GM23338 (cell line): Measurements from ENCODE around the gene RFX8. TPM values are rescaled to one million over a fixed set of nuclear protein-coding genes. Genes with fewer than 3 reads are reported as not detected.
"Not testable (repeated sequence)": the region's sequence is repeated elsewhere in the genome, so short reads cannot be mapped to it uniquely, and the experiment has no call there.

Experiments
- ATAC-seq: fragments of 200-7000 bp; cut with Tn5 transposase; 3 replicates; pipeline ENCODE4 v1.9.1; 2020
- DNase-seq: peaks from one replicate; pipeline ENCODE4 v3.0.0-alpha.2; 2015; ENCODE audit warnings: low spot score
- H2AFZ ChIP-seq: fragments of 200-600 bp; sonication (generic); 2 replicates; pipeline ENCODE4 v1.8.0; 2016; ENCODE audit warnings: antibody characterized with exemption, mild to moderate bottlenecking, moderate library complexity
- H3F3A ChIP-seq: fragments of 200-600 bp; sonication (generic); replicated peaks from 2 replicates; pipeline ENCODE4 v1.8.0; 2017; ENCODE audit warnings: antibody characterized with exemption, mixed run types, low read depth
- H3K27ac ChIP-seq: fragments of 200-600 bp; sonication (generic); 2 replicates; pipeline ENCODE4 v1.6.1; 2016; ENCODE audit warnings: low read depth
- H3K27me3 ChIP-seq: fragments of 200-600 bp; sonication (generic); 2 replicates; pipeline ENCODE4 v1.8.0; 2016; ENCODE audit warnings: mild to moderate bottlenecking, mixed run types, moderate library complexity; ENCODE audit not compliant: insufficient read depth
- H3K36me3 ChIP-seq: fragments of 200-600 bp; sonication (generic); 2 replicates; pipeline ENCODE4 v1.8.0; 2016; ENCODE audit warnings: mild to moderate bottlenecking; ENCODE audit not compliant: insufficient read depth
- H3K4me1 ChIP-seq: fragments of 200-600 bp; sonication (generic); 2 replicates; pipeline ENCODE4 v1.8.0; 2016; ENCODE audit warnings: mild to moderate bottlenecking, moderate library complexity; ENCODE audit not compliant: insufficient read depth
- H3K4me2 ChIP-seq: fragments of 200-600 bp; sonication (generic); 2 replicates; pipeline ENCODE4 v1.7.1; 2017; ENCODE audit warnings: mixed run types
- H3K4me3 ChIP-seq: fragments of 200-600 bp; sonication (generic); 2 replicates; pipeline ENCODE4 v1.6.1; 2016; ENCODE audit warnings: mixed run types
- H3K79me2 ChIP-seq: fragments of 200-600 bp; sonication (generic); replicated peaks from 2 replicates; pipeline ENCODE4 v1.8.0; 2017; ENCODE audit warnings: mild to moderate bottlenecking; ENCODE audit not compliant: insufficient read depth
- H3K9me2 ChIP-seq: fragments of 200-600 bp; sonication (generic); 2 replicates; pipeline ENCODE4 v1.8.0; 2017; ENCODE audit not compliant: insufficient read depth
- H4K20me1 ChIP-seq: fragments of 200-600 bp; sonication (generic); replicated peaks from 2 replicates; pipeline ENCODE4 v1.8.0; 2017; ENCODE audit warnings: mild to moderate bottlenecking; ENCODE audit not compliant: insufficient read depth
- H3K27ac Mint-ChIP-seq: 2 replicates; pipeline ENCODE4 v1.8.0; 2020; ENCODE audit warnings: inconsistent platforms, mild to moderate bottlenecking, moderate library complexity, mixed read lengths
- H3K27me3 Mint-ChIP-seq: 3 replicates; pipeline ENCODE4 v1.8.0; 2022; ENCODE audit warnings: low read depth, mild to moderate bottlenecking, moderate library complexity, mixed read lengths, inconsistent platforms; ENCODE audit not compliant: insufficient read depth, poor library complexity
- H3K36me3 Mint-ChIP-seq: 3 replicates; pipeline ENCODE4 v1.8.0; 2021; ENCODE audit warnings: low read depth, mild to moderate bottlenecking, inconsistent platforms, moderate library complexity, mixed read lengths
- H3K4me1 Mint-ChIP-seq: 3 replicates; pipeline ENCODE4 v1.8.0; 2020; ENCODE audit warnings: mild to moderate bottlenecking, inconsistent platforms, mixed read lengths
- H3K4me3 Mint-ChIP-seq: 3 replicates; pipeline ENCODE4 v1.8.0; 2021; ENCODE audit warnings: moderate library complexity, mild to moderate bottlenecking, inconsistent platforms, mixed read lengths
- H3K9me3 Mint-ChIP-seq: 3 replicates; pipeline ENCODE4 v1.8.0; 2020; ENCODE audit warnings: moderate library complexity, mild to moderate bottlenecking, inconsistent platforms, mixed read lengths
- CREB1 ChIP-seq: fragments of 250-450 bp; sonication (Bioruptor Pico); IDR thresholded peaks from 2 replicates; pipeline ENCODE4 v1.5.0; 2020; ENCODE audit warnings: low read depth, mild to moderate bottlenecking, moderate library complexity
- EZH2 ChIP-seq: fragments of 200-600 bp; sonication (generic); IDR thresholded peaks from one replicate; pipeline ENCODE4 v1.8.0; 2017; ENCODE audit warnings: antibody characterized with exemption, mild to moderate bottlenecking, low read depth; ENCODE audit not compliant: unreplicated experiment
- EZH2phosphoT487 ChIP-seq: fragments of 200-600 bp; sonication (generic); IDR thresholded peaks from one replicate; pipeline ENCODE4 v1.8.1; 2018; ENCODE audit warnings: antibody characterized with exemption; ENCODE audit not compliant: unreplicated experiment
- JUNB ChIP-seq: IDR thresholded peaks from one replicate; pipeline ENCODE4 v1.6.1; 2016; ENCODE audit warnings: antibody characterized with exemption; ENCODE audit not compliant: unreplicated experiment
- NANOG ChIP-seq: IDR thresholded peaks from 2 replicates; pipeline ENCODE4 v1.6.1; 2016; ENCODE audit warnings: antibody characterized with exemption, borderline replicate concordance
- REST ChIP-seq: IDR thresholded peaks from one replicate; pipeline ENCODE4 v1.6.1; 2018; ENCODE audit warnings: antibody characterized with exemption; ENCODE audit not compliant: unreplicated experiment
- STAT1 ChIP-seq: IDR thresholded peaks from one replicate; pipeline ENCODE4 v1.6.1; 2016; ENCODE audit warnings: antibody characterized with exemption; ENCODE audit not compliant: unreplicated experiment
- ZNF331 ChIP-seq: fragments of 250-450 bp; sonication (Bioruptor Pico); IDR thresholded peaks from 2 replicates; pipeline ENCODE4 v1.5.0; 2020; ENCODE audit warnings: low read depth, mild to moderate bottlenecking, moderate library complexity
- polyA plus RNA-seq: library from polyadenylated mRNA; unstranded; fragments of >200 nt; fragmentation: Nextera tagmentation; extraction: Ambion mirVana; gene quantifications from 2 replicates; pipeline ENCODE4 v1.2.1, GENCODE V29; 2016
- total RNA-seq: library from RNA; depleted of rRNA; stranded (reverse); fragments of >200 nt; shearing (Covaris generic); gene quantifications from 2 replicates; pipeline ENCODE4 v1.2.3, GENCODE V29; 2014
- TF ChIP-seq, protein P1 (sequence below), 2 experiments: fragments of 200-600 bp in 1 of 2; sonication (generic) in 1 of 2; conservative IDR thresholded peaks; 2 replicates each; pipeline versions ENCODE4 v1.5.1 to v1.6.1; 2016 to 2017; ENCODE audit warnings: antibody characterized with exemption in 2 of 2, low read depth in 2 of 2, mild to moderate bottlenecking in 2 of 2, moderate library complexity in 1 of 2
- TF ChIP-seq, protein P2 (sequence below): IDR thresholded peaks from 2 replicates; pipeline ENCODE4 v1.6.1; 2016; ENCODE audit warnings: antibody characterized with exemption

The RFX8 gene
- total and polyA plus RNA-seq, 2 experiments from 2014 or later = 0.65 to 1.5 TPM

GRCh38 chr2:101352631-101353030 is 122.3 kb downstream of the RFX8 start:
- not testable (repeated sequence) for H3K4me3 Mint-ChIP-seq, H2AFZ ChIP-seq, ATAC-seq, H3K4me1 ChIP-seq, H3K9me3 Mint-ChIP-seq, DNase-seq, H3F3A ChIP-seq, H3K9me2 ChIP-seq, H3K4me2 ChIP-seq, H3K27me3 ChIP-seq, H3K4me3 ChIP-seq, H3K36me3 ChIP-seq, H4K20me1 ChIP-seq, H3K27ac Mint-ChIP-seq, H3K36me3 Mint-ChIP-seq, H3K27ac ChIP-seq, H3K79me2 ChIP-seq
- Mint-ChIP-seq H3K27me3 (peaks cover 11% of the 10 kb centered on the region), H3K4me1 (peaks cover 12% of the 10 kb centered on the region)

GRCh38 chr2:101351207-101351606 is 123.7 kb downstream of the RFX8 start:
- Histone ChIP-seq H4K20me1 (no peaks in the 10 kb centered on the region), H3K79me2 (no peaks in the 10 kb centered on the region), H3K27me3 (no peaks in the 10 kb centered on the region), H3K4me1 (no peaks in the 10 kb centered on the region), H3K9me2 (no peaks in the 10 kb centered on the region), H3K4me2 (no peak overlapping the region), H3K36me3 (no peaks in the 10 kb centered on the region), H3F3A (no peaks in the 10 kb centered on the region), H3K4me3 (no peak overlapping the region), H2AFZ (no peak overlapping the region), H3K27ac (no peak overlapping the region)
- Mint-ChIP-seq H3K4me1 (peaks cover 8% of the 10 kb centered on the region), H3K27ac (no peak overlapping the region), H3K4me3 (no peak overlapping the region), H3K9me3 (no peaks in the 10 kb centered on the region), H3K36me3 (no peaks in the 10 kb centered on the region), H3K27me3 (peaks cover 11% of the 10 kb centered on the region)
- DNase-seq (no peak), ATAC-seq (no peak)
- TF ChIP-seq NANOG = no peak
- no peak for TF ChIP-seq CREB1 (CRISPR knock-in tag)
- TF ChIP-seq STAT1 = no peak
- TF ChIP-seq, protein P1, sequence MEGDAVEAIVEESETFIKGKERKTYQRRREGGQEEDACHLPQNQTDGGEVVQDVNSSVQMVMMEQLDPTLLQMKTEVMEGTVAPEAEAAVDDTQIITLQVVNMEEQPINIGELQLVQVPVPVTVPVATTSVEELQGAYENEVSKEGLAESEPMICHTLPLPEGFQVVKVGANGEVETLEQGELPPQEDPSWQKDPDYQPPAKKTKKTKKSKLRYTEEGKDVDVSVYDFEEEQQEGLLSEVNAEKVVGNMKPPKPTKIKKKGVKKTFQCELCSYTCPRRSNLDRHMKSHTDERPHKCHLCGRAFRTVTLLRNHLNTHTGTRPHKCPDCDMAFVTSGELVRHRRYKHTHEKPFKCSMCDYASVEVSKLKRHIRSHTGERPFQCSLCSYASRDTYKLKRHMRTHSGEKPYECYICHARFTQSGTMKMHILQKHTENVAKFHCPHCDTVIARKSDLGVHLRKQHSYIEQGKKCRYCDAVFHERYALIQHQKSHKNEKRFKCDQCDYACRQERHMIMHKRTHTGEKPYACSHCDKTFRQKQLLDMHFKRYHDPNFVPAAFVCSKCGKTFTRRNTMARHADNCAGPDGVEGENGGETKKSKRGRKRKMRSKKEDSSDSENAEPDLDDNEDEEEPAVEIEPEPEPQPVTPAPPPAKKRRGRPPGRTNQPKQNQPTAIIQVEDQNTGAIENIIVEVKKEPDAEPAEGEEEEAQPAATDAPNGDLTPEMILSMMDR (conservative IDR thresholded peaks at IDR 0.05; ENCODE audit: low read depth in 2 of 2) = no peak
- TF ChIP-seq, protein P2, sequence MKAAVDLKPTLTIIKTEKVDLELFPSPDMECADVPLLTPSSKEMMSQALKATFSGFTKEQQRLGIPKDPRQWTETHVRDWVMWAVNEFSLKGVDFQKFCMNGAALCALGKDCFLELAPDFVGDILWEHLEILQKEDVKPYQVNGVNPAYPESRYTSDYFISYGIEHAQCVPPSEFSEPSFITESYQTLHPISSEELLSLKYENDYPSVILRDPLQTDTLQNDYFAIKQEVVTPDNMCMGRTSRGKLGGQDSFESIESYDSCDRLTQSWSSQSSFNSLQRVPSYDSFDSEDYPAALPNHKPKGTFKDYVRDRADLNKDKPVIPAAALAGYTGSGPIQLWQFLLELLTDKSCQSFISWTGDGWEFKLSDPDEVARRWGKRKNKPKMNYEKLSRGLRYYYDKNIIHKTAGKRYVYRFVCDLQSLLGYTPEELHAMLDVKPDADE = no peak
- no peak for TF ChIP-seq REST
- TF ChIP-seq EZH2phosphoT487 = no peak
- no peak for TF ChIP-seq ZNF331
- no peak for TF ChIP-seq EZH2
- TF ChIP-seq JUNB = no peak
